Transverse colon (tissue), 4 donors: Measurements from ENCODE around the gene ANKLE2. TPM values are rescaled to one million over a fixed set of nuclear protein-coding genes. Genes with fewer than 3 reads are reported as not detected.

Experiments used
- DNase-seq: peaks from one replicate; pipeline ENCODE4 v3.0.0-alpha.2; 2019
- H3K27ac ChIP-seq, 4 donors: fragments of 200-600 bp; sonication (generic); 2 replicates each; pipeline ENCODE4 v1.5.1; 2016 to 2018; ENCODE audit warnings: inconsistent platforms in 4 of 4
- H3K27me3 ChIP-seq: fragments of 200-600 bp; sonication (generic); 2 replicates; pipeline ENCODE4 v1.5.1; 2017; ENCODE audit warnings: inconsistent platforms
- H3K36me3 ChIP-seq, 4 donors: fragments of 200-600 bp; sonication (generic); 2 replicates each; pipeline ENCODE4 v1.5.1; 2017 to 2019; ENCODE audit warnings: inconsistent platforms in 4 of 4
- H3K4me1 ChIP-seq, 4 donors: fragments of 200-600 bp; sonication (generic); 2 replicates each; pipeline ENCODE4 v1.5.1; 2017 to 2020; ENCODE audit warnings: inconsistent platforms in 4 of 4
- H3K4me3 ChIP-seq, 4 donors: fragments of 200-600 bp; sonication (generic); 1 replicate in 1 of 4; 2 replicates in 3 of 4; pipeline versions ENCODE4 v1.5.1 to v1.6.1; 2017 to 2019; ENCODE audit warnings: inconsistent platforms in 4 of 4
- H3K9me3 ChIP-seq, 2 donors: fragments of 200-600 bp; sonication (generic); 2 replicates each; pipeline ENCODE4 v1.5.1; 2017 to 2019; ENCODE audit warnings: inconsistent platforms in 2 of 2
- CTCF ChIP-seq, 5 experiments: fragments of 200-600 bp in 3 of 5; fragments of 450-650 bp in 2 of 5; sonication (generic) in 3 of 5; IDR thresholded peaks; 1 replicate in 2 of 5; 2 replicates in 3 of 5; pipeline ENCODE4 v1.5.1; 2016 to 2017; ENCODE audit warnings: antibody characterized with exemption in 5 of 5, inconsistent platforms in 3 of 5, mild to moderate bottlenecking in 2 of 5, moderate library complexity in 1 of 5
- EP300 ChIP-seq: sonication (generic); formaldehyde crosslinking; IDR thresholded peaks from one replicate; pipeline ENCODE4 v1.6.1; 2017; ENCODE audit warnings: antibody characterized with exemption, low read depth
- POLR2A ChIP-seq: fragments of 450-650 bp; IDR thresholded peaks from one replicate; pipeline ENCODE4 v1.6.1; 2016; ENCODE audit warnings: antibody characterized with exemption, mild to moderate bottlenecking, moderate library complexity
- POLR2AphosphoS5 ChIP-seq, 3 donors: sonication (generic); formaldehyde crosslinking; IDR thresholded peaks; one replicate each; pipeline ENCODE4 v1.6.1; 2016; ENCODE audit warnings: antibody characterized with exemption in 3 of 3
- WGBS, 2 donors: methylation state at CpG; one replicate each; pipeline ENCODE4 v1.1.5; 2018; ENCODE audit warnings: low coverage in 1 of 2; 5-methylcytosine and 5-hydroxymethylcytosine counted together
- in situ Hi-C, 4 donors: fragments of 200-750 bp; cut with MboI; loops; one replicate each; pipeline versions ENCODE4 v1.15.0 to v1.15.1; 2017; ENCODE audit warnings: low sequenced_read_pairs in 3 of 4, low pct_ligation_motif_present in 1 of 4, low pct_unique_long_range_greater_than_20kb in 1 of 4
- intact Hi-C: fragments of 100-400 bp; cut with DNase I; formaldehyde crosslinking; loops from one replicate; pipeline ENCODE4 v1.15.1; 2023; ENCODE audit warnings: low total_unique reads
- total RNA-seq, 4 donors: library from RNA; depleted of rRNA; stranded (reverse); fragments of >200 nt; gene quantifications; one replicate each; pipeline ENCODE4 v1.1.0, GENCODE V29; 2016

ANKLE2 gene
- total RNA-seq, 4 donors from 2014 or later: 46.0 to 146 (median 88.6) TPM

GRCh38 chr12:132788375-132789098 is 26.9 kb upstream of the ANKLE2 start:
- no peak for DNase-seq
- TF ChIP-seq POLR2AphosphoS5 (IDR thresholded peaks at IDR 0.05) (no peak), EP300 (no peak), CTCF (IDR thresholded peaks at IDR 0.05) (no peak), POLR2A (no peak)
- 96% methylated on average over 29 of the region's 29 CpGs; no CpG with 5 or more reads in 1 of the 2 donors for WGBS, 2 donors
- Histone ChIP-seq H3K9me3 (no peaks in the 10 kb centered on the region), H3K36me3 (peaks cover 0 to 44% (median 16%) of the 10 kb centered on the region in 4 donors), H3K4me1 (no peaks in the 10 kb centered on the region), H3K27ac (no peak overlapping the region), H3K27me3 (no peaks in the 10 kb centered on the region), H3K4me3 (no peak overlapping the region)
- in situ Hi-C loops (no loop called here), intact Hi-C loops (no loop called here)

GRCh38 chr12:132787877-132788276 is 26.2 kb upstream of the ANKLE2 start:
- H3K4me1 ChIP-seq: no peaks in the 10 kb centered on the region
- H3K27ac ChIP-seq: no peak overlapping the region
- H3K27me3 ChIP-seq: no peaks in the 10 kb centered on the region
- H3K36me3 ChIP-seq: peaks cover 0 to 51% (median 20%) of the 10 kb centered on the region in 4 donors
- DNase-seq: no peak
- intact Hi-C loops: no loop called here
- H3K9me3 ChIP-seq: no peaks in the 10 kb centered on the region
- no peak for TF ChIP-seq CTCF (IDR thresholded peaks at IDR 0.05)
- TF ChIP-seq POLR2A: no peak
- no peak for TF ChIP-seq POLR2AphosphoS5 (IDR thresholded peaks at IDR 0.05)
- TF ChIP-seq EP300: no peak
- no peak overlapping the region for H3K4me3 ChIP-seq
- in situ Hi-C loops: no loop called here
- WGBS, 2 donors: 99% methylated on average over 14 of the region's 15 CpGs; no CpG with 5 or more reads in 1 of the 2 donors

GRCh38 chr12:132786192-132786591 is 24.6 kb upstream of the ANKLE2 start:
- no peak for DNase-seq
- WGBS, 2 donors: 94 to 100% methylated on average over 4 to 21 of the region's 21 CpGs
- in situ Hi-C loops (no loop called here), intact Hi-C loops (no loop called here)
- no peak overlapping the region for H3K4me3 ChIP-seq
- no peaks in the 10 kb centered on the region for H3K4me1 ChIP-seq
- no peaks in the 10 kb centered on the region for H3K27me3 ChIP-seq
- no peak for TF ChIP-seq POLR2AphosphoS5 (IDR thresholded peaks at IDR 0.05)
- TF ChIP-seq EP300: no peak
- no peak for TF ChIP-seq CTCF (IDR thresholded peaks at IDR 0.05)
- no peak for TF ChIP-seq POLR2A
- no peak overlapping the region for H3K27ac ChIP-seq
- peaks cover 0 to 65% (median 27%) of the 10 kb centered on the region in 4 donors for H3K36me3 ChIP-seq
- no peaks in the 10 kb centered on the region for H3K9me3 ChIP-seq

GRCh38 chr12:132784580-132784979 is 22.9 kb upstream of the ANKLE2 start:
- in situ Hi-C loops: no loop called here
- H3K4me3 ChIP-seq: no peak overlapping the region
- peaks cover 0 to 67% (median 33%) of the 10 kb centered on the region in 4 donors for H3K36me3 ChIP-seq
- no peak overlapping the region for H3K27ac ChIP-seq
- intact Hi-C loops: no loop called here
- 85 to 88% methylated on average over 5 to 9 of the region's 9 CpGs for WGBS, 2 donors
- H3K4me1 ChIP-seq: no peaks in the 10 kb centered on the region
- TF ChIP-seq POLR2A (no peak), EP300 (no peak), POLR2AphosphoS5 (IDR thresholded peaks at IDR 0.05) (no peak), CTCF (IDR thresholded peaks at IDR 0.05) (no peak)
- DNase-seq: no peak
- no peaks in the 10 kb centered on the region for H3K9me3 ChIP-seq
- no peaks in the 10 kb centered on the region for H3K27me3 ChIP-seq
